GM21737 (cell line): ENCODE data around the gene TMEM59.
A peak's percentile ranks its signal among the peaks of the same experiment; 100 is the strongest.
"Not testable (repeated sequence)": the region's sequence is repeated elsewhere in the genome, so short reads cannot be mapped to it uniquely, and the experiment has no call there.

ENCODE experiments used
- ATAC-seq: cut with Tn5 transposase; IDR thresholded peaks from one replicate; pipeline ENCODE4 v1.9.1; 2021; ENCODE audit warnings: mild to moderate bottlenecking, moderate library complexity; ENCODE audit not compliant: unreplicated experiment

TMEM59 gene

DNA sequence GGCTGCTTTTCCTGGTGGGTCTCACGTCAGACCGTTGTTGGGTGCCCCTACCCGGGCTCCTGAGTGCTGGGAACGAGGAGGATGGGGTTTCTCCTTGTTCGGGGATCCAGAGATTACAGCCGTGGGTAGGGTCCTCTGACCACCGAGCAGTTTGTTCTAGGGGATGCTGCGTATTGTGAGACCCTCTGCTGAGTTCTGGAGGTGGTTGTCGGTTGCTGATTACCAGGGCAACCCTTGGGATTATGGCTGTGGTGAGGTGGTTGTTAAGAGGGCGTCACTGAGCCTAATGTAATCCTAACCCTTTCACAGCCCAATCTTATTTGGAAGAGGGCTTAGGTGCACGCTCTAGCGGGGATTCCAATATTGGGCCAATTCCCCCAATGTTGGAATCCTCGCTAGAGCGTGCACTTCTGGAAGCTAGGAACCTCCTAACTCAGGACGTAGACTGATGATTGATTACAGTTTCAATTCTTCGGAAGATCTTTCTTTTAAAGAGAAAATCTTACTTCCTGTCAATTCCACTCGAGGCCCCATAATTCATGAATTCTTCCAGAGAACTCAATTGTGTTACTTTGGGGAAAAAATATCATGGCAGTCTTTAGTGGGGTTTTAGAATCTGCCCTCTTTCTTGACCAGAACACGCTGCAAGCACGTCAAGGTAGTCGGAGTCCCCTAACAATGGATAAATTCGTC is 887 bp upstream of the TMEM59 start:
- no peak for ATAC-seq

DNA sequence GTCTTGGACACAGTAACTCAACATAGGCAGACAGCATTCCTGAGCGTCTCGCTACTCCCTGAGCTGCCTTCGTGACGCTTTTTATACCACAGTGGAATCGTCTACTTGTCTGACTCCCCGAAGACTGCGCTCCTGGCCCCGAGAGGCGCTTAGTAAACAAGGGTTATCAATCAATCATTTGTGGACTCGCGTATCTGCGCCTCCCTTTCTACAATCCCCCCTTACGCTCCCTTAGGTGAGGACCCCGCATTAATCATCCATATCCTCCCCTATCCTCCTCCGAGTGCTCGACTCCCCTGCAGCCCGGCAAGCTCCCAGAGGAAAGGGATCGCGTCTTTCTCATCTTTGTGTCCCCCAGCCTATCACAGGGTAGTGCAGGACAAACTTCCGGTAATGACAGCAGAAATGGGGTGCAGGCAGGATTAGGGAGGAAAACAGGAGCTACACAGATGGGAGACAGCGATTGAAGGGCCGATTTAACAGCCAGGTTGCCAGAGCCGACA is 522 bp downstream of the TMEM59 start:
- ATAC-seq = peak; percentile 18

DNA sequence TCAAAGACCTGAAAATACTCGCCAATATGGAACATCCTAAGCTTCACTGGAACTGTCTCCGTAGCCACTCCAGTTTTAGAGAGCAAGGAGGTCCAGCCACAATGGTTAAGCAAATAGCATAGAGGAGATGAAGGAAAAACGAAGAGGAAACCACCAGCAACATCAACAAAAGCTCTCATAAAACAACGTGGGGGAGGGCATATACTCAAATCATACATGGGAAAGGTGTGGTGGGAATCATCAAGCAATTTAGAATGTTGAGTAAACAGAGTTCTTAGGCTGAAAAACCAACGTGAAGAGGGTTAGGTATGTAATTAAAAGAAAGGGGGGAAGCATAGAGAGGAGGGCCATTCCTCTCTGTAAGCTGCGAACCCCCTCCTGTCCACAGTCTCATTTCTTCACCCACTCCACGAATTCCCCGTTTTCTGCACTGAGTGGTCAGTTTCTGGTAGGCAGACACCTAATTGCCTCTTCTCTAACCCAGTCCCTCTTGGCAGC is 1.0 kb downstream of the TMEM59 start:
- ATAC-seq = no peak

DNA sequence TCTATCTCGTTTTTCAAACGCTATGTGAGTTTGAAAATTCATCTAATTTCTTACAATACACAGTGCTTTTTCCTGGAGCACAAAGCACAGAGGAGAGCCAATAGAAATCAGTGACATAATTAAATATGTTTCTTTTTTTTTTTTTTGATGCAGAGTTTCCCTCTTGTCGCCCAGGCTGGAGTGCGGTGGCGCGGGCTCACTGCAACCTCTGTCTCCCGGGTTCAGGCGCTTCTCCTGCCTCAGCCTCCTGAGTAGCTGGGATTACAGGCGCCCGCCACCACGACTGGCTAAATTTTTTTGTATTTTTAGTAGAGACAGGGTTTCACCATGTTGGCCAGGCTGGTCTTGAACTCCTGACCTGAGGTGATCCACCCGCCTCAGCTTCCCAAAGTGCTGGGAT is 2.6 kb downstream of the TMEM59 start:
- ATAC-seq = not testable (repeated sequence)

DNA sequence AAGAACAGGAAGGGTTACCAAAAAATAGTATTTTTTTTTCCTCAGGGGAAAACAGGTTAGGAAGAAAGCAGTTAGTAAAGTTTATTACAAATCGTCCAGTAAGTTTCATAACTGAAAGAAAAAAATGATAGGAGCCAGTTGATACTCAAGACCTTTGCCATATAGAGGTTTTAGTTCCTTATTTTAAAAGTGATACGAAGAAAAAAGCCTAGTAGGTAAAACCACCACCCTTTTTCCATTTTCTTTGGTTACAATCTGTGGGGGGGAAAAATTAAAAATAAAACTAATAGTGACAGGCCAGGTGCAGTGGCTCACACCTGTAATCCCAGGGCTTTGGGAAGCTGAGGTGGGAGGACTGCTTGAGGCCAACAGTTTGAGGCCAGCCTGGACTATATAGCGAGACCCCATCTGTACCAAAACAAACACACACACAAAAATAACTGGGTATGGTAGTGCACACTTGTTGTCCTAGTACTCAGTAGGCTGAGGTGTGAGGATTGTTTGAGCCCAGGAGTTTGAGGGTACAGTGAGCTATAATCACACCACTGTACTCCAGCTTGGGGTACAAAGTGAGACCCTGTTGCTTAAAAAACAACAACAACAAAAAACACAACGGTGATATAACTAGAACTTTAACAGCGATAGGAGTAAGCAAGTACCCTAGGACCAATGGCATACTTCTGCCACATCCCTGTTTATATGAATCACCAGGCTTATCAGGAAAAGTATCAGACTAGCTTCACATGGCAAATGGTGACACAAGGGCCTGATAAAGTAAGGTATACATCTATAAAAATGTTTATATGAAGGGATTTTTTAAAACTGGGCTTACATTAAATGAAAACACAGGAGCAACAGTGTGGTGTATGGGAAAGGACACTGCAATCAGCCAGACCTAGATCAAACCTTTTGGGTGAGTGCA is 5.4 kb downstream of the TMEM59 start:
- ATAC-seq = no peak

DNA sequence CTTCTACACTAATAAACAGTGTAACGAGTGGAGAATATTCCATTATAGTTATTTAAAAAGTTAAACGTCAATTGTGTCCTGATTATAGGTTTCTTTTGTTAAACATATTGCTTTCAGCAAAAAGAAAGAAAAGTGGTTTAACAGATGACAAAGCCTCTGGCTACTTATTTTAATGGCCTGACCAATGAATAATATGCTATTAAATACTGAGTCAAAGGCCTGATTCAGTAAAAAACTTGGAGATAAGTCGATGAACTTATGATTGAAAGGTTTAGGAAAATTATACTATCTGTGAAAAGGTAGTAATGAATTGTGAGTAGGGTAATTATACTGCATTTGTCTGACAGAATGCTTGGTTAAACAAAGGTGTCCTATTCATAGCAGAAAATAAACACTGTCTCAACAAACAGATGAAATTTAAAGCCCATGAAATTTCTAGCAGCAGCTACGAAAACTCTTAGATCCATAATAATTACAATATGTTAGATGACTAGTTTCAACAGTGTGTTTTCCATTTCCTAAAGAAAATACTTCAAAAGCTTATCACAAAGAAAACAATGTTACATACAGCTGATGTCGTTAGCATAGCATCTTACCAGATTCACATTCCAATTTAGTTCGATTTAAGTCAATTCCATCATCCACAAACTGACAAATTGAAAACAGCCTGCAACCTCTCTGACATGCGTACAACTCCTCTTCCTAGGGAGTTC is 6.2 kb downstream of the TMEM59 start:
- no peak for ATAC-seq

DNA sequence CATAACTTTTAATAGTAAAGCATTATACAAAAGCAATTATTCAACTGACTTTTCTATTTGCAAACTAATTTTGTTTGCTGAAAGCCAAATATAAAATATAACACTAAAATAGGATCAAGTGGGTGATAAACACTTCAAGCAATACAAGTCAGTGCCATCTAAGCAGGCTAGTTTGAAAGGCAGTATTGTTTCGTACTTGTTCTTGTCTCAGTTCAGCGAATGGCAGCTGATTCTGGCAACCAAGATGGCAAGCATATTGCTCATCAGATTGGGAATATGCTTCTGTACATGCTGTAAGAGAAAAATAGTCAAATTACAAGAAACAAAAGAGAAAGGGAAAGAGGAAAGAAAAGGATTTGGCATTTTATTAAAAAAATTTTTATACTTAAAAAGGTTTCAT is 7.5 kb downstream of the TMEM59 start:
- no peak for ATAC-seq

DNA sequence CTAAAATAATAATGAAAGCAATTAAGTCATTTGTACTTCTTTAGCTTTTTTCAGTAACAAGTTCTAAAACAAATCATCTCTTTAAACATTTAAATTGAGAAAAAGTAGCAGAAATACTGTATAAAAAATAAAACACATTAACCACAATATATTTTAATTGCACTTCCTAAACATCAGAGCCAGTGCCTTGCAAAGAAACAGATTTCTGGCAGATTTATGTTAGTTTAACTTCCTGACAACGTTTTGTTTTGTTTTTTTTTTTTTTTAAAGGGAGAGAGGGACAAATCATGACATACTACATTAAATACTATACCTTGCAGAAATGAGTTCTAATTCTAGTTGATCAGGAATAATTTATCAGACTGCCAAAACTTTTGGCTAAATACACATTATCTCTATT is 11.2 kb downstream of the TMEM59 start:
- no peak for ATAC-seq

DNA sequence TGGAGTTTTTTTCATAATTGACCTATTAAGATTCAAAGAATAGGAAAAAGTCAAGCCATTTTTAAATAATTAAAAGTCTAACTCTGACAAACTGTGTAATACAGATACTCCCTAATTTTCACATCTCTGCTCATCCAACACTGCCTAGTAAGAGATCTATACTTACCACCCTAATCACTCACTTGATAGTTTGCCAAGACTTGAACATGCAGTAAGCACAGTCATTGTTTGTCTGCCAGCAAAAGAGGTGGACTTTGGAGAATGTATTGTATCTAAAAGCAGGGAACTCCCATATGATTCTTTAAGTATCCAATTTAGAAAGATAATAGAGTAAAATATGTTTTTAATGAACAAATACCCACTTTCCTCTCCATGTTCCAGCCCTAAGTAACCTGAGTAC is 15.5 kb downstream of the TMEM59 start:
- ATAC-seq = no peak

DNA sequence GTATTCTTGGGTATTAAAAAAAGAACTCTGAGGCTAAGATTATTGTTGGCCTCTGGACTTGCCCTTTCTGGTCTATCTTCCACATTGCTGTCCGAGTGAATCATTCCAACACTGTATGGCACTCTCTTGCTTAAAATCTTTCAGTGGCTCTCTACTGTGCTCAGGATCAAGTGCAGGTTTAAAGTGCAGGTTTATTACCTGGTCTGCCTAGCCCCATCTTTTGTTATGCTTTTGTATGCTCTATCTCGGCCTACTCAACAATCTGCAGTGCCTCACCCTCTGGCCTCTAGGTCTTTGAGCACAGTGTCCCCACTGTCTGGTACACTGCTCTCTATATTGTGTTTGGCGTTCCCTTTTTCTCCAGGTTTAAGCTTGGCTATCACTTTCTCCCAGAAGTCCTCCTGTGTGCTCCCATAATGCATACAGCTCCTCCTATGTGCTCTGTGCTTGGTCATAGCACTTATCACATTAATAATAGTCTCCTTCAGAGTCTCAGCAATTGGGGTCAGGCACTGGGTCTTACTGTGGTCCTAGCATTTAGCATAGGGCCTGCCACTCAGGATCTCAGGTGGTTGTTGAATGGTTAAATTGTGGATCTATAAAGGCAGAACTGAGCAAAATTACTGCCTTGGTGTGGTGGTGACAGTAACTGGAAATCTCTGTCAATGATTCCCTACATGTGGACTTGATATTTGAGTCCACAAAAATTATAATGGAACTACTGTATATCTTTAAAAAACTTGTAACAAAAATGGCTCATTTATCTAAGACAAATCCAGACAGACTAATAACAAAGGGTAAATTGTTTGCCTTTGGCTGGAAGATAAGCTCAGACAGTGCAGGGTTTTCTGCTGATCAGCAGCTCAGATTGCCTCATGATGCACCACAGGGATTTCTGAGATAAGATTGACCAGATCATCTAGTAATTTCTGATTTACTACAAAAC is 24.4 kb downstream of the TMEM59 start:
- no peak for ATAC-seq

DNA sequence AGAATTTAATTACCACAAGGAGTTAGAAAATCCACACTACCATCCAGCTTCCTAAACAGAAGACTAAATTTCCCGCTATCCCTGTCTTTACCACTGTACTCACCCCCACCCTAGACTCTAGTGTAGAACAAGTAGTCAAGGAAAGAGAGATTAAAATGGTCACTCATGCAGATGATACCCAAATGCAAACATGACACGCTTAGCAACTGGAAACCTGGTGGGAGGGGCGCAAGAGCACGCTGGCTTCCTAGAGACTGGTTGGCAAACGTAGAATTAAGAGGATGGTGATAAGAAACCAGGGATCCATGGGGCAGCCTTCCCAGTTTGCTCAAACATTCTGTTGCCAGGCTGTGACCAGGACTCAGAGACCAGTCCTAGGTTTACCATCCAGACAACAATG is 25.2 kb downstream of the TMEM59 start:
- ATAC-seq = no peak

DNA sequence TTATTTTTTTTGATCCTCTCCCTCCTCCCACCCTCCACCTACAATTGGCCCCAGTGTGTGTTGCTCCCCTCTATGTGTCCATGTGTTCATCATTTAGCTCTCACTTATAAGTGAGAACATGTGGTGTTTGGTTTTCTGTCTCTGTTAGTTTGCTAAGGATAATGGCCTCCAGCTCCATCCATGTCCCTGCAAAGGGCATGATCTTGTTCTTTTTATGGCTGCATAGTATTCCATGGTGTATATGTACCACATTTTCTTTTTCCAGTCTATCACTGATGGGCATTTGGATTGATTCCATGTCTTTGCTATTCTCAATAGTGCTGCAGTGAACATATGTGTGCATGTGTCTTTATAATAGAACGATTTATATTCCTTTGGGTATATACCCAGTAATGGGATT is 28.2 kb downstream of the TMEM59 start:
- not testable (repeated sequence) for ATAC-seq

DNA sequence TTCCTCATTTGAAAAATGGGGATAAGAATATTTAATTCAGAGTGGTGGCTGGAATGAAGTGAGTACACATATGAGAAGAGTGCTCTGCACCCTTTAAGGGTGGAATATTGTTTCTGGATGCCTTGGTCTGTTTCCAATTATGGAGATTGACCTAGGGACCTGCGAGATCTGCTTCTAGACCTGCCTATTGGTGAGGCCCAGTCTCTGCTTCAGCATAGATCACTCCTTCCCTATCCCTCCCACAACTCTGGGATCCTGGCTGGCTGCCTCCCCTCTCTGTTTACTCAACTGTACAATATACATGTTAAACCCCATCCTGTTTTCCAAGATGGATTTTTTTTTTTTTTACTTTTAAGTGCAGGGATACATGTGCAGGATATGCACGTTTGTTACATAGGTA is 28.6 kb downstream of the TMEM59 start:
- ATAC-seq = no peak

DNA sequence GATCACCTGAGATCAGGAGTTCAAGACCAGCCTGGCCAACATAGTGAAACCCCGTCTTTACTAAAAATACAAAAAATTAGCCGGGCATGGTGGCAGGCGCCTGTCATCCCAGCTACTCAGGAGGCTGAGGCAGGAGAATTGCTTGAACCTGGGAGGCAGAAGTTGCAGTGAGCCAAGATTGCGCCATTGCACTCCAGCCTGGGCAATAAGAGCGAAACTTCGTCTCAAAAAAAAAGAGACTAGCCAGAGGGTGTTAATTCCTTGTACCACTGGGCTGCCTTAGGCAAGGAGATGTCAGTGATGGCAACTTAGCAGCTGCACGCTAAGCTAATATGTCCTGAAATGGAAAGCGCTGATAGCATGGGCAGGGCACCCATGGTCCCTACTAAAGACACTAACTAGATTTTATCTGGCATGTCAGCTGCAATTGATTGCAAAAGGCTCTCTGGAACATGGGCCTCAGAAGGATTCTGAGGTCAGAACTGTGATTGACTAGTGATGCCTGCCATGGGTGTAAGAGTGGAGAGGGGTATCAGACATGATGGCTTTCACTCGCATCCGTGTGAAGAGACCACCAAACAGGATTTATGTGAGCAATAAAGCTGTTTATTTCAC is 33.3 kb downstream of the TMEM59 start:
- ATAC-seq = not testable (repeated sequence)

DNA sequence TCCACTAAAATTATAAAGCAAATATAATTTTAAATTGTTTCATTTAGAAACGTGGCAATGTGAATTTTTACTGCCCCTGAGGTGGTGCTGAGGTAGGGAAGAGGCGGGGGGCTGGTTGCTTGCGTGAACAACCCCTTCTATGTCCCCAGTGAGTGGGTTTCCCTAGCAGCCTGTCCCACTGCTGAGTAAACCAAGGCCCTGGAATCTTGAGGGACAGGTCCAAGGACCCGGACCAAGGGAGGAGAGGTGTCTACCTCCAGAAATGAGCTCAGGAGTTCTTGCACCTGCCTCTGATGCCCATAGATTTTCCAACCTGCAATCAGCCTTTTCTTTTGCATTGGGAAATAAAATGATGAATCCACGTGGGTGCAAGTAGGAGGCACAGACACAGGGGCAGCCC is 34.4 kb downstream of the TMEM59 start:
- ATAC-seq = no peak

DNA sequence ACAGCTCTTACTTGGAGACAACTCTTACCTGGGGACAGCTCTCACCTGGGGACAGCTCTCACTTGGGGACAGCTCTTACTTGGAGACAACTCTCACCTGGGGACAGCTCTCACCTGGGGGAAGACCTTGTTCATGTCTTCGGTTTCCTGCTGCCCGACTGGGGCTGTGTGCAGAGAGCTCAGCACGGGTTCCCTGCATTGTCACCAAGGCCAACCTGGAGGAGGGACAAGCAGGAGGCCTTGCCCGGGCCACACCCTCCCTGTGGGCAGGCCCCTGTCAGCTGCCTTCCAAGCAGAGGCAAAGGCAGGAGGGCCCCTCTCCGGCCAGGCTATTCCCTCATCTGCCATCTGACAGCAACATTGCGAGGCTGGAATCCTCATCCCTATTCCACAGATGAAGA is 35.0 kb downstream of the TMEM59 start, which contains the start of gene LDLRAD1:
LDLRAD1 (minus strand) TSS at position 208 of the 400 bp plus-strand sequence; CDS start at position 134, 74 bp downstream.
- ATAC-seq = no peak

DNA sequence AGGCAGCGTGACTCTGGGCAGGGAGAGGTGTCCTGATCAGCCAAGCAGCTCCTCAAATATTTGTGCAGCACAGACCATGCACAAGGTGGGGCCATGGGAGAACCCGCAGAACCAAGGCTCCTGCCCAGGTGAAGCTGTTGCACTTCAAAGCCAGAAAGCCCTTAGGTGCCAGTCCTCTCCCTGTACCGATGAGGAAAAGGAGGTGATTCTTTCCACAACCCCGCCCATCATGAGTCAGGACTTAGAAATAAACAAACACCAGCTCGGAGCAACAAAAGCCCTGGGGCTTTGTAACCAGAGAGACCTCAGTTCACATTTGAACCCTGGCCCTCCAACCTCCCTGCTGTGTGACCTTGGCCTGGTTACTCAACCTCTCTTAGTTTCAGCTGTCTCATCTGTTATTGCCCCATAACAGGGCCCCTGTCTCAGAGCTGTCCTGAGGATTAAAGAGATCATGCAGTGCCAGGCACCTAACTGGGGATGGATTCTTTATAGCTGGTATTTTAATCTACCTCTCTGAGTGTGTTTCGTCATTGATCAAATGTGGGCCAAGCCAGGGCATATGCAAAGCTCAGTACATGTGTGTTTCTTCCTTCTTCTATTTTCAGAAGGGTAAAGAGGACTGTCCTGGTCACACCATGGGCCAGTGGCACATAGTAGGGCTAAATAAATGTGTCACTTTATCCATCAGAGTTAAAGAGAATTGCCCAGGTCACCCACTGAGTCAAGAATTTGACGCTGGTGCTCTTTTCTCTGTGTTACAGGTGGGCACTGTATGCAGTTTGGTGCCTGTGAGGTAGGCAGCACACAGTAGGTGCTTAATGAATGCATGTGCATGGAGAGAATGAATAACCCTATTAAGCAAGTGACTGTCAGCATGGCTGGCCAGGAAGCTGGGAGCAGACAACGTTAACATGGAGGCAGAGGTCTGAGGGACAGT is 36.4 kb downstream of the TMEM59 start:
- ATAC-seq = no peak

DNA sequence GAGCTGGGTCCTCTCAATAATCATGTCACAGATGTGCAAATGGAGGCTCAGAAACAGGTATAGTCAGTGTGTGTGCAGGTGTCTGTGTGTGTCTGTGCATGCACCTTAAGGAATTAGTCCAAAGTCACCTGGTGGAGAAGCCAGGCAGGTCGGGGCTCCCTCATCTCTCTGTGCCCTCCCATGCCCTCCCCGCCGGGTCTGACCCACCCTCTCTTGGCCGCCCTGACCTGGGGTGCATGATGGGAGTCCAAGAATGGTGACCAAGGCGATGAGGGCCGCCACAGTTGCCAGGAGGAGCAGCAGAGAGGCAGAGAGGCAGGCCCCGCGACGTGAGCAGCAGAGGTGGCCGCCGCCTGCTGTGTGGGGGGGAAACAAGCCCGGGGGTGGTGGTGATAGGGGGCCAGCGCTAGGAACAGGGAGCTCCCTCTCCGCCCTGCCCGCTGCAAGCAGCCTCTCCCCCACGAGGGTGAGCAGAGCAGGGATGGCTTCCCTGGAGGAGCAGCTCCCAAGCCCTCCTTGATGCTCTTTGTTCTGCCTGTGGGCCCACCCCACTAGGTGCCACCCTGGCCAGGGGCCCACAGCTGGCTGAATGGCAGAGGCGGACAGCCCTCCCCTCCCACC is 38.9 kb downstream of the TMEM59 start:
- ATAC-seq = no peak
